ENCODE measurements around the gene ONECUT3.

Gene ONECUT3

GRCh38 chr19:1799695-1800342, 46.5 kb downstream of the ONECUT3 start:
- no peak for DNase-seq

DNA sequence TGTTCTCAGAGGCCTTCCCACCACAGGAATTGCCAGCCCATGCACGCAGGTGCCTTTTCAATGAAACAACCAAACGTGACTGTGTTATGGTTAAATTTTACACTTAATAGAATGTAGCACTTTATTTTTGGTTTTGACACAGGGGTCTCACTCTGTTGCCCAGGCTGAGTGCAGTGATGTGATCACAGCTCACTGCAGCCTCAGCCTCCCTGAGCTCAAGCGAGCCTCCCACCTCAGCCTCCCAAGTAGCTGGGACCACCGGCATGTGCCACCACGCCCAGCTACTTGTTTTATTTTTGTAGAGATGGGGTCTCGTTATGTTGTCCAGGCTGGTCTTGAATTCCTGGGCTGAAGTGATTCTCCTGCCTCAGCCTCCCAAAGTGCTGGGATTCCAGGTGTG, 51.6 kb downstream of the ONECUT3 start:
- DNase-seq: no peak

- DNase-seq: no peak
These were observed 52.3 kb downstream of the ONECUT3 start for GRCh38 chr19:1805401-1806183.

GRCh38 chr19:1806184-1807029, 53.1 kb downstream of the ONECUT3 start:
- DNase-seq: no peak

DNA sequence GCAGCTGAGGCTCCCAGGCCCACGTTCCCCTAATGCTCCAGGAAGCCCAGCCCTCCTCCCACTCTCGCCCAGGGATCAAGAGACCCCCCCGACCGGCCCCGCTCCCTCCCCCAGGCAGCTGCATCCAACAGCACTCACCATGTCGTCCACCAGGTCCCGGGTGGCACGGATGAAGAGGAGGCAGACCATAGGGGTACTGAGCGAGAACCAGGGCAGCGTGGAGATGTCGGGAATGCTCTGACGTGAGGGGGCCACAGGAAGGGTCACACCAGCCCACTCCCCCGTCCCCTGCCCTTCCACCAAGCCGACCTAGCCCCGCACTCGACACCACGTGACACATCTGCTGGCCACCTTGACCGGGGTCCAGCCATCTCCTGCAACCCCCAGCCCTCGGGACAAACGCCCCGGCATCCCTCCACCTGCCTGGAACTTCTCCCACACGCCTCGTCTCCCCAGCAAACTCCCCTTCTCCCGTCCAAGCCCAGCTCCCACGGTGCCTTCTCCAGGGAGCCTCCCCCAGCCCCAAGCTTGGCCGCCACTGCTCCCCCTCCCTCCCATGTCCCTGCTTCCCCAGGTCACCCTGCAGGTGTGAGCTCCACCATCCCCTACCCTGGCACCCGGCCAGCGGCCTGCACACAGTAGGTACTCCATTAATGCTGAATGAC, 53.9 kb downstream of the ONECUT3 start:
- DNase-seq: no peak

DNA sequence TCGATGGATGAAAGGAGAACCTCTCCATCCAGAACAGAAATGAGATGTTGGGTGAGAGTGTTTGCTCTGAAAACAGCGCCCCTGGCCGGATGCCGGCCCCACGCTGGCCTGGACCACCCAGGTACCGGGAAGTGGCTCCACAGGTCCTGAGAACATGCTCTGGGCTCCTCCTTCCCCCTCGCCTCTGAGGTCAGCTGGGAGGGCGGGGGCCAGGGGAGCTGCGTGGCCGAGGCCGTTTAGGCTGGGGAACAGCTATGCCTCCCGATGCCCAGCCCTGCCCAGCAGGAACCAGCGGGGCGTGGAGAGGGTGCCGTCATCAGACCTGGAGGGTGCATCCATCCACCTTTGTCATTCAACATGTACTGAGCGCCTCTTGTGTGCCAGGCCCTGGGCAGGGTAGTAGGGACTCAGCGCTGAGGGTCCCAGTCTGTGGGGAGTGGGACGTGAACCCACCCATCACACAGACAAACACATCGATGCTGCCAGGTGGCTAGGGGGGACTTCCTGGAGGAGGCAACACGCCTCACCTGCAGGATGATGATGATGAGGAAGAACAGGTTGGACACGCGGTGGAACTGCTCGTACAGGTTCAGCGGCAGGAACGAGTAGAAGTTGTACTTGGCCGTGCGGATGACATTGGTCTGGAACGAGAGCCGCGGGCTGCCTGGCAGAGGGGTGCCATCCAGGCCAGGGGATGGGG, 54.5 kb downstream of the ONECUT3 start:
- no peak for DNase-seq

- DNase-seq: no peak
These were observed 55.1 kb downstream of the ONECUT3 start for GRCh38 chr19:1808395-1808731.

- DNase-seq: no peak
These were observed 56.4 kb downstream of the ONECUT3 start for GRCh38 chr19:1809678-1810077.

- no peak for DNase-seq
These were observed 57.3 kb downstream of the ONECUT3 start for GRCh38 chr19:1810439-1811160.

DNA sequence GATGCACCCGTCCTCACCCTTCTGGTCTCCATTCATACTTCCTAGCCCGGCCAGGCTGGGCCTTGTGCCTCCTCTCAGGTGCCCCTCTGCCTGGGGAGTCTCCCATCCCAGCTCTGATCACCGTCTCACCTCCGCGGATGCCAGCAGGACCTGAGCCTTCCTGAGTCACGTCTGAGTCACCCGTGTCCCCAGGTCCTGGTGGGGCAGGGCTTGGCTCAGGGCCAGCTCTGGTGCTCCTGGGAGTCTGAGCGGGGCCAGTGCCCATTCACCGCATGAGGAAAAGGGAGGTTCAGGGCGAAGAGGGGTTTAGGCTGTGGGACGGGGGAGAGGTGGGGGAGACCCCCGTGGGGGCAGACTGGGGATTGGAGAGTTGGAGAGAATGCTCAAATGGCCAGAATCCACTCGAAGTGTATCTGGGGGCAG, 58.2 kb downstream of the ONECUT3 start:
- peak; percentile 74 for DNase-seq

GRCh38 chr19:1811942-1812425, 58.7 kb downstream of the ONECUT3 start, which contains the start of gene ATP8B3:
Gene ATP8B3, minus strand, starts transcription at chr19:1812276. Its CDS starts 540 bp downstream, at chr19:1811736.
- no peak for DNase-seq

DNA sequence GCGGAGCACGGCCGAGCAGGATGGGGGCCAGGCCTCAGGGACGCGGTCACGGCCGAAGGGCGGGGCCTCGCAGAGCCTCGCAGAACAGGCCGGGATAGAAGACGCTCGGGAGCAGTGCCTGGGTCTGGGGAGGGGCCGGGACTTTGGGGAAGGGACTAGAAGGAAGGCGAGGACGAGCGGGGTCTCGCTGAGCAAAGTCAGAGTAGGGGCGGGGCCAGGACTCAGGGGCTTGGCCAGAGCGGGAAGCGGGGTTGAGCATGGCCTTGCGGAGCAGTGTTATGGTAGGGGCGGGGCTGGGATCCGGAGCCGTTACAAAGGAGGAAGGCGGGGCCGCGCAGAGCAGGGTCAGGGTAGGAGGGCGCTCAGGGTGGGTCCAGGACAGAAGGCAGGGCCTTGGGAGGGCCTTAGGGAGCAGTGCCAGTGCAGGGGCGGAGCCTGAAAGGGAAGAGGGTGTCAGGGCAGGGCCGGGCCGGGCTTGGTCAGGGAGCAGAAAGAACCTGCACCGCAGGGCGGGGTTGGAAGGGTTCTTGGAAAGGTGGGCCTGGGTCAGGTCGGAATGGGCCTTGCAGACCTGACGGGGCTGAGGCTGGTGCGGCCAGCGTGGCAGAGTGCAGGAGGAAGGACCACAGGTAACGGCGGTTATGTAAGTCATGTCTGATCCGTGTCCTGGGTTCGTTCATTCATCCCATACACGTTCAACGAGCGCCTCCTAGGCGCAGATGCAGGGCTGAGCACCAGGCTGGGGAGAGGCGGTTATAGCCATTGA, 59.3 kb downstream of the ONECUT3 start:
- peak; percentile 98 for DNase-seq

DNA sequence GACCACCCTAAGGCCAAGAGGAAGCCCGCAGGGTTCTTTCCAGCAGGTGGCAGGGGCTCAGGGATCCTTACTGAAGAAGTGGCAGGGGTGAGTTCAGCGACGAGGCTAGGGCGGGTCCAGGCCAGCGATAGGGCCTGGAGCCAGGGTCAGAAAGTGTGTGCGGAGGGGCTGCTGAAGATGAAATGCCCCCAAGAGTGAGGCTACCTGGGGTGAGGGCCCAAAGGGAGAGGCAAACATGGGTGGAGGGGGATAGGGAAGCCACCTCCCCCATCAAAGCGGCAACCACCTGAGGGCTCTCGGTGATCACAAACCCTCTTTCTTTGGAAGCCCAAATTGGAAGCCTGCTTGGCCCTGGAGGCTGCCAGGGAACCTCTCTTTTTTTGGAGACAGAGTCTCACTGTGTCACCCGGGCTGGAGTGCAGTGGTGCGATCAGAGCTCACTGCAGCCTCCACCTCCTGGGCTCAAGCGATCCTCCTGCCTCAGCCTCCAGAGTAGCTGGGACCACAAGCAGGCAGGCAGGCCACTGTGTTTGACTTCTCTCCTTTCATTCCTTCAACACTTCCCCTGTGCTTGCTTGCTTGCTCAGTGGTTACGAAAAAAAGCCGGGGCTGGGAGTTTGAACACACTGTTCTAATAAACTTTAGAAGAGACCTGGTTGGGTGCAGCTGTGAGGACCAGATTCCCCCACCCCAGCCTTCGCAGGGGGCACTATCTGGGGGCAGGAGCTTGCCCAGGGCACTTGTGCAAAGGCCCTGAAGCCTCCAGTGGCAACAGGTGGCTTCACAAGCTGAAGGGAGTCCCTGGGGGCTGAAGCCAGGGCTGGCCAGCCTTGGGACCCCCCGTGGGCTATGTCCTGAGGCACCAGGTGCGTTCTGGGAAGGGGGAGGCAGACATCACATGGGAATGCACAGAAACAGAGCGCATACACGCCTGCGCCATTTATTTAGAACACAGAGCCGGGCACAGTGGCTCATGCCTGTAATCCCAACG, 60.2 kb downstream of the ONECUT3 start:
- no peak for DNase-seq

DNA sequence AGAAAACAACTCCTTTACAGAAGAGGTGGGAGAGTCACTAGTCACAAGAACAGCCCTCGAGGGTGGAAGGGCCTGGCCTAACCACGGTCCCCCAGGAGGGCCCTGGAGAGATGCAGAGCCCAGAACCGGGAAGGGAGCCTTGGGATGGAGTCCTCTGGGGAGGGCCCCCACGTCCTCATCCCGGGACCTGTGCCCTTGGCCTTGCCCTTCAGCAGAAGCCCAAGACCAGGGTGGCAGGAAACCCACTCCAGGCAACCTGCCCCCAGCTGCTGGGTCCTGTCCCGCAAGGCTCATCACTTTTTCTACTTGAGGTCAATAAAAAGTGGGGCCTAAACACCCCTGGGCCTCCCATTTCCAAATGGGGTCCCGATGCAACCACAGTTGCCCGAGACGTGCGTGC, 61.1 kb downstream of the ONECUT3 start:
- no peak for DNase-seq

GRCh38 chr19:1814833-1815604, 61.7 kb downstream of the ONECUT3 start:
- no peak for DNase-seq

DNA sequence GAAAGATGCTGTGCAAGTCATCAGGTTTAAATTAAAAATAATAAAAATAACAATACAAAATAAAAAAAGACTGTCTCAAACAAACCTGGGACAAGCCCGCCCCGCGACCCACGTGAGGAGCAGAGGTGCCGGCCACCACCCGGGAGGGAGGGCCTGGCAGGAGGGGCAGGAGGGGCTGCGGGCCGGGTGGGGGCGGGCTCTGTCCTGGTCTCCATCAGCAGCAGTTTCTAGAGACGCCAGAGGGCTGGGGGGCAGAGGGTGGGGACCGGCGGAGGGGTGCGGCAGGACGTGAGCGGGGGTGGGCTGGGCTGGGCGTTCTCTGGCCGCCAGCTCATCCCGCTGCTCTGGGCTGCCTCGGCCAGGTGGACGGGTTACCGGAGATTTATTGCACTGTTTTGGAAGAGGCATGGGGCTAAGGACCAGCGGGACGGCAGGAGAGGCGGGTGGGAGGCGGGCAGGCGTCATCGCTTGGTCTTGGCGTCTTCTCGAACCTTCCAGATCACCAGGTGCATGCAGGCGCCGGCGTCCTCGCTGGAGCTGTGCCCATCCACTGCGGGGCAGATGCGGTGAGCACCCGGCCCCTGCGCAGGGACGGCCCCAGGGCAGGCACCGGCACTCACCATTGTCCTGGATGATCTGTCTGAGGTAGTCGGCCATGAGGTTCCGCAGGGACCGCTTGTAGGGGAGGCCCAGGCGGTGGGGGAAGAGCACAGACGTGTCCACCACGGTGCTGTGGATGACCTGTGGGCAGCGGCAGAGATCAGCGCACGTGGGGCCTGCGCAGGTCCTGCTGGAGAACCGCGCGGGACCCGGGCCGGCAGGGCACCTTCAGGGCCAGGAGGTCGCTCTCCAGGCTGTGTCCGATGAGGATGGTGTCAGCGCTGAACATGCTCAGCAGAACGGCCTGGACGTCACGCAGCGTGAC, 62.6 kb downstream of the ONECUT3 start:
- no peak for DNase-seq

- no peak for DNase-seq
These were observed 63.4 kb downstream of the ONECUT3 start for GRCh38 chr19:1816530-1817298.
